ENCODE measurements around the gene AP1S3.

AP1S3 gene

GRCh38 chr2:223774193-223774592 lies 63.2 kb downstream of the AP1S3 start:
- no peak overlapping the region for H3K4me3 ChIP-seq (ENCODE audit: low read depth, low read length)
- POLR2A ChIA-PET: no interaction called here
- TF ChIP-seq CTCF (IDR thresholded peaks at IDR 0.05; ENCODE audit: insufficient read depth, low read length, missing control alignments): no peak
- CTCF ChIA-PET: no interaction called here
- no peak for DNase-seq (ENCODE audit: low read depth, low spot score)

GRCh38 chr2:223772363-223772762 lies 65.0 kb downstream of the AP1S3 start:
- H3K4me3 ChIP-seq (ENCODE audit: low read depth, low read length): no peak overlapping the region
- ChIA-PET POLR2A (interaction anchor here (0.6 kb wide), 1 partner anchor 15 kb away, joined by 3 read pairs; no protein-coding TSS in a partner anchor), CTCF (interaction anchor here (0.9 to 1.1 kb wide), 2 partner anchors 11 to 25 kb away, joined by 3 to 5 read pairs; no protein-coding TSS in a partner anchor)
- no peak for DNase-seq (ENCODE audit: low read depth, low spot score)
- TF ChIP-seq CTCF (IDR thresholded peaks at IDR 0.05; ENCODE audit: insufficient read depth, low read length, missing control alignments): no peak

- DNase-seq (ENCODE audit: low read depth, low spot score): no peak
- ChIA-PET CTCF (no interaction called here), POLR2A (interaction anchor here (0.6 kb wide), 1 partner anchor 170 kb away, joined by 4 read pairs; no protein-coding TSS in a partner anchor)
- no peak overlapping the region for H3K4me3 ChIP-seq (ENCODE audit: low read depth, low read length)
- TF ChIP-seq CTCF (IDR thresholded peaks at IDR 0.05; ENCODE audit: insufficient read depth, low read length, missing control alignments): no peak
Observed at GRCh38 chr2:223771475-223771874, 65.9 kb downstream of the AP1S3 start.

- CTCF ChIA-PET: no interaction called here
- H3K4me3 ChIP-seq (ENCODE audit: low read depth, low read length): no peak overlapping the region
- POLR2A ChIA-PET: no interaction called here
- no peak for DNase-seq (ENCODE audit: low read depth, low spot score)
- no peak for TF ChIP-seq CTCF (IDR thresholded peaks at IDR 0.05; ENCODE audit: insufficient read depth, low read length, missing control alignments)
Observed at GRCh38 chr2:223768179-223768578, 69.2 kb downstream of the AP1S3 start.

GRCh38 chr2:223767341-223767740 lies 70.0 kb downstream of the AP1S3 start:
- H3K4me3 ChIP-seq (ENCODE audit: low read depth, low read length): no peak overlapping the region
- no peak for DNase-seq (ENCODE audit: low read depth, low spot score)
- CTCF ChIA-PET: no interaction called here
- POLR2A ChIA-PET: no interaction called here
- no peak for TF ChIP-seq CTCF (IDR thresholded peaks at IDR 0.05; ENCODE audit: insufficient read depth, low read length, missing control alignments)

GRCh38 chr2:223765221-223765785 lies 72.1 kb downstream of the AP1S3 start:
- POLR2A ChIA-PET: no interaction called here

More at GRCh38 chr2:223765221-223765785, 72.1 kb downstream of the AP1S3 start:
- no peak overlapping the region for H3K4me3 ChIP-seq (ENCODE audit: low read depth, low read length)
- CTCF ChIA-PET: interaction anchor here (0.8 to 1.3 kb wide), 3 partner anchors 11 to 794 kb away, joined by 3 to 4 read pairs (median 3); no protein-coding TSS in a partner anchor
- TF ChIP-seq CTCF (IDR thresholded peaks at IDR 0.05; ENCODE audit: insufficient read depth, low read length, missing control alignments): no peak
- no peak for DNase-seq (ENCODE audit: low read depth, low spot score)
